Measurements from ENCODE around the gene CR1L. TPM values are rescaled to one million over a fixed set of nuclear protein-coding genes. Genes with fewer than 3 reads are reported as not detected.
A peak's percentile ranks its signal among the peaks of the same experiment; 100 is the strongest.
"Not testable (repeated sequence)": the region's sequence is repeated elsewhere in the genome, so short reads cannot be mapped to it uniquely, and the experiment has no call there.

Gene CR1L
- total and polyA plus RNA-seq, 9 of the 15 experiments (the other 6 are each of a cell fraction or from before 2014, with no cell fraction given), result 10.1 to 74.8 (median 34.3) TPM

DNA sequence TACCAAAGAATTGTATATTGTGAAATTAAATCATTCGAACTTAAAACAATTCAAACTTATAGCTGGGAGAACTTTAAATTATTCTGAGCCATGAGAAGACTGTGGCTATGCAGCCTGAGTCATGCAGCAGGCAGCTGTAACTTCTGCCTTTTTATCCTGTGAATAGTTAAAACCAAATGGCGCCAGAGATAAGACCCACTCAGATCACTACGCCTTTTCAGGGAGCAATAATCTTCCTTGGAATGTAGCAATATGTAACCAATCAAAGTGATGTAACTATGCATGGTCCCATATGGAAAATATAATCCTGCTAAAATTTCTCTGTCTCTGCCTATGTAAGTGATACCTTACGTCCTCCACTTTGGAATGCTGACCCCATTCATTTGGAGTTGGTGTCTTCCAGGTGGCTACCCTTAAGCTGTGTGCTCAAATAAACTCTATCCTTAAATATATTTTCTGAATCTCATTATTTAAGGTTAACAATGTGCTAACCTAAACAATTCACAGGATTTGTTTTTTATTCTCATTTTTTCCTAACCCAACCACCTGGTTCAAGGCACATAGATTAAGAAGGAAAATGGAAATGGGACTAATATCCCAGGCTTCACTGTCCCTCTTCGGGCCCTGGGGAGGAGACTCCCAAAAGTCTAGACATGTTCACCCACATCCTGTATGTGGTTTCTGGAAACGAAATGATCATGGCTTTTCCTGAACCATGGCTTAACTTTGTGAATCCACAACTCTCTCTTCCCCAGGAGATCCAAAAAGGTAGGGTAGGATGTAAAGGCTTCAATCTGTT is 35.9 kb downstream of the CR1L start (continued):
- TF ChIP-seq, protein P1, sequence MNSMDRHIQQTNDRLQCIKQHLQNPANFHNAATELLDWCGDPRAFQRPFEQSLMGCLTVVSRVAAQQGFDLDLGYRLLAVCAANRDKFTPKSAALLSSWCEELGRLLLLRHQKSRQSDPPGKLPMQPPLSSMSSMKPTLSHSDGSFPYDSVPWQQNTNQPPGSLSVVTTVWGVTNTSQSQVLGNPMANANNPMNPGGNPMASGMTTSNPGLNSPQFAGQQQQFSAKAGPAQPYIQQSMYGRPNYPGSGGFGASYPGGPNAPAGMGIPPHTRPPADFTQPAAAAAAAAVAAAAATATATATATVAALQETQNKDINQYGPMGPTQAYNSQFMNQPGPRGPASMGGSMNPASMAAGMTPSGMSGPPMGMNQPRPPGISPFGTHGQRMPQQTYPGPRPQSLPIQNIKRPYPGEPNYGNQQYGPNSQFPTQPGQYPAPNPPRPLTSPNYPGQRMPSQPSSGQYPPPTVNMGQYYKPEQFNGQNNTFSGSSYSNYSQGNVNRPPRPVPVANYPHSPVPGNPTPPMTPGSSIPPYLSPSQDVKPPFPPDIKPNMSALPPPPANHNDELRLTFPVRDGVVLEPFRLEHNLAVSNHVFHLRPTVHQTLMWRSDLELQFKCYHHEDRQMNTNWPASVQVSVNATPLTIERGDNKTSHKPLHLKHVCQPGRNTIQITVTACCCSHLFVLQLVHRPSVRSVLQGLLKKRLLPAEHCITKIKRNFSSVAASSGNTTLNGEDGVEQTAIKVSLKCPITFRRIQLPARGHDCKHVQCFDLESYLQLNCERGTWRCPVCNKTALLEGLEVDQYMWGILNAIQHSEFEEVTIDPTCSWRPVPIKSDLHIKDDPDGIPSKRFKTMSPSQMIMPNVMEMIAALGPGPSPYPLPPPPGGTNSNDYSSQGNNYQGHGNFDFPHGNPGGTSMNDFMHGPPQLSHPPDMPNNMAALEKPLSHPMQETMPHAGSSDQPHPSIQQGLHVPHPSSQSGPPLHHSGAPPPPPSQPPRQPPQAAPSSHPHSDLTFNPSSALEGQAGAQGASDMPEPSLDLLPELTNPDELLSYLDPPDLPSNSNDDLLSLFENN (IDR thresholded peaks at IDR 0.05; ENCODE audit: low read depth in 2 of 2, low read length in 2 of 2), result peak in 1 of 2 experiments; percentile 71; a peak in 1 of 4 replicates
- TF ChIP-seq ARNT (IDR thresholded peaks at IDR 0.05) (peak; percentile 35 to 41; a peak in 1 of 4 replicates), MAFF (IDR thresholded peaks at IDR 0.05; ENCODE audit: low read length) (peak; percentile 38; the same call in 1 of the 2 replicates), HDAC2 (IDR thresholded peaks at IDR 0.05) (peak; percentile 72; the same call in 1 of the 2 replicates)

DNA sequence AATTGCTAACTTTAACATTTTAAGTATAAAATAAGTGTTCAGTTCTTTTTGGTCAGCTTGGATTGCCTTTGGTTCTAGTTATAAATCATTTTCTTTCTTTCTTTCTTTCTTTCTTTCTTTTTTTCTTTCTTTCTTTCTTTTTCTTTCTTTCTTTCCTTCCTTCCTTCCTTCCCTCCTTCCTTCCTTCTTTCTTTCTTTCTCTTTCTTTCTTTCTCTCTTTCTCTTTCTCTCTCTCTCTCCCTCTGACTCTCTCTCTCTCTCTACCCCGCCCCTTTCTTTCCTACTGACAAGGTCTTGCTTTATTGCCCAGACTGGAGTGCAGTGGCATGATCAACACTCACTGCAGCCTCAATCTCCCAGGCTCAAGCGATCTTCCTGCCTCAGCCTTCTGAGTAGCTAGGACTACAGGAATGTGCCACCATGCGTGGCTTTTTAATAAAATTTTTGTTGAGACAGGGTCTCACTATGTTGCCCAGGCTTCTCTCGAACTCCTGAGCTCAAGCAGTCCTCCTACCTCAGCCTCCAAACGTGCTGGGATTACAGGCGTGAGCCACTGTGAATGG is 38.0 kb downstream of the CR1L start:
- DNase-seq (ENCODE audit: extremely low read depth in 1 of 4, low spot score in 3 of 4); H3K27me3 ChIP-seq (ENCODE audit: control insufficient read depth in 2 of 2, insufficient read depth in 2 of 2, low read length in 2 of 2); BruUV-seq (replicated peaks); in situ Hi-C loops (cut with MboI); H3K79me2 ChIP-seq (ENCODE audit: control insufficient read depth, insufficient read depth, low read length); ATAC-seq; FAIRE-seq; H3K9ac ChIP-seq (ENCODE audit: insufficient read depth in 1 of 2, low read depth in 2 of 2, low read length in 2 of 2); H4K20me1 ChIP-seq (replicated peaks; ENCODE audit: control insufficient read depth, insufficient read depth, low read length); H3K9me3 ChIP-seq (replicated peaks; ENCODE audit: control insufficient read depth, insufficient read depth, low read depth, low read length); H2AFZ ChIP-seq (ENCODE audit: low read depth, low read length); H3K27ac ChIP-seq (ENCODE audit: extremely low read depth, low read depth, low read length); CTCF ChIA-PET (ENCODE audit: low intra/inter-chr PET ratio); H3K4me3 ChIP-seq; intact Hi-C loops (cut with micrococcal nuclease); H3K4me2 ChIP-seq (ENCODE audit: insufficient read depth, low read length); H3K9me1 ChIP-seq (ENCODE audit: control insufficient read depth, insufficient read depth, low read length): not testable (repeated sequence)
- Histone ChIP-seq H3K4me1 (replicated peaks in 1 of 2; ENCODE audit: control insufficient read depth in 2 of 2, insufficient read depth in 2 of 2, low read length in 2 of 2) (peaks cover 0 to 15% of the 10 kb centered on the region in 2 experiments; a peak in 3 of 5 replicates), H3K36me3 (ENCODE audit: control insufficient read depth, insufficient read depth, low read length) (peaks cover 48% of the 10 kb centered on the region)
- 76% methylated on average over 6 of the region's 6 CpGs for WGBS (ENCODE audit: insufficient coverage, low coverage, missing lambda C conversion rate)
- POLR2A ChIA-PET, result interaction anchor here (0.6 kb wide), 1 partner anchor 61 kb away, joined by 3 read pairs; no protein-coding TSS in a partner anchor
- TF ChIP-seq, protein P2, sequence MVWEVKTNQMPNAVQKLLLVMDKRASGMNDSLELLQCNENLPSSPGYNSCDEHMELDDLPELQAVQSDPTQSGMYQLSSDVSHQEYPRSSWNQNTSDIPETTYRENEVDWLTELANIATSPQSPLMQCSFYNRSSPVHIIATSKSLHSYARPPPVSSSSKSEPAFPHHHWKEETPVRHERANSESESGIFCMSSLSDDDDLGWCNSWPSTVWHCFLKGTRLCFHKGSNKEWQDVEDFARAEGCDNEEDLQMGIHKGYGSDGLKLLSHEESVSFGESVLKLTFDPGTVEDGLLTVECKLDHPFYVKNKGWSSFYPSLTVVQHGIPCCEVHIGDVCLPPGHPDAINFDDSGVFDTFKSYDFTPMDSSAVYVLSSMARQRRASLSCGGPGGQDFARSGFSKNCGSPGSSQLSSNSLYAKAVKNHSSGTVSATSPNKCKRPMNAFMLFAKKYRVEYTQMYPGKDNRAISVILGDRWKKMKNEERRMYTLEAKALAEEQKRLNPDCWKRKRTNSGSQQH (CRISPR knock-in tag; IDR thresholded peaks at IDR 0.05), result 0 out of 2 replicates have a peak, but pooled peaks have one; percentile 25
- peak; percentile 52; the same call in 1 of the 2 replicates for TF ChIP-seq LARP7 (IDR thresholded peaks at IDR 0.05)
- peak; percentile 71; the same call in 1 of the 2 replicates for TF ChIP-seq OTX1 (CRISPR knock-in tag; IDR thresholded peaks at IDR 0.05)
- 0 out of 2 replicates have a peak, but pooled peaks have one; percentile 64 for TF ChIP-seq PTBP1 (IDR thresholded peaks at IDR 0.05; ENCODE audit: low read depth, low read length)
- TF ChIP-seq, protein P3, sequence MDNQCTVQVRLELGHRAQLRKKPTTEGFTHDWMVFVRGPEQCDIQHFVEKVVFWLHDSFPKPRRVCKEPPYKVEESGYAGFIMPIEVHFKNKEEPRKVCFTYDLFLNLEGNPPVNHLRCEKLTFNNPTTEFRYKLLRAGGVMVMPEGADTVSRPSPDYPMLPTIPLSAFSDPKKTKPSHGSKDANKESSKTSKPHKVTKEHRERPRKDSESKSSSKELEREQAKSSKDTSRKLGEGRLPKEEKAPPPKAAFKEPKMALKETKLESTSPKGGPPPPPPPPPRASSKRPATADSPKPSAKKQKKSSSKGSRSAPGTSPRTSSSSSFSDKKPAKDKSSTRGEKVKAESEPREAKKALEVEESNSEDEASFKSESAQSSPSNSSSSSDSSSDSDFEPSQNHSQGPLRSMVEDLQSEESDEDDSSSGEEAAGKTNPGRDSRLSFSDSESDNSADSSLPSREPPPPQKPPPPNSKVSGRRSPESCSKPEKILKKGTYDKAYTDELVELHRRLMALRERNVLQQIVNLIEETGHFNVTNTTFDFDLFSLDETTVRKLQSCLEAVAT (IDR thresholded peaks at IDR 0.05), result 0 out of 4 replicates have a peak, but pooled peaks of 1 of the 2 experiments have one; percentile 37
- TF ChIP-seq, protein P4, sequence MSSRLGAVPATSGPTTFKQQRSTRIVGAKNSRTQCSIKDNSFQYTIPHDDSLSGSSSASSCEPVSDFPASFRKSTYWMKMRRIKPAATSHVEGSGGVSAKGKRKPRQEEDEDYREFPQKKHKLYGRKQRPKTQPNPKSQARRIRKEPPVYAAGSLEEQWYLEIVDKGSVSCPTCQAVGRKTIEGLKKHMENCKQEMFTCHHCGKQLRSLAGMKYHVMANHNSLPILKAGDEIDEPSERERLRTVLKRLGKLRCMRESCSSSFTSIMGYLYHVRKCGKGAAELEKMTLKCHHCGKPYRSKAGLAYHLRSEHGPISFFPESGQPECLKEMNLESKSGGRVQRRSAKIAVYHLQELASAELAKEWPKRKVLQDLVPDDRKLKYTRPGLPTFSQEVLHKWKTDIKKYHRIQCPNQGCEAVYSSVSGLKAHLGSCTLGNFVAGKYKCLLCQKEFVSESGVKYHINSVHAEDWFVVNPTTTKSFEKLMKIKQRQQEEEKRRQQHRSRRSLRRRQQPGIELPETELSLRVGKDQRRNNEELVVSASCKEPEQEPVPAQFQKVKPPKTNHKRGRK (tag; IDR thresholded peaks at IDR 0.05), result peak; percentile 95
- 0 out of 2 replicates have a peak, but pooled peaks have one; percentile 37 for TF ChIP-seq THRAP3 (IDR thresholded peaks at IDR 0.05; ENCODE audit: borderline replicate concordance)

All from K562 (cell line).